Measurements from ENCODE around the gene TRIM32. TPM values are rescaled to one million over a fixed set of nuclear protein-coding genes. Genes with fewer than 3 reads are reported as not detected.
"Not testable (repeated sequence)": the region's sequence is repeated elsewhere in the genome, so short reads cannot be mapped to it uniquely, and the experiment has no call there.

Gene TRIM32
- total RNA-seq, 1 donor from 2014 or later = 12.3 TPM

GRCh38 chr9:116674210-116674980, 12.7 kb upstream of the TRIM32 start:
- no peak for DNase-seq

- no peak for DNase-seq
These were observed 3.6 kb upstream of the TRIM32 start for GRCh38 chr9:116683535-116683934.

GRCh38 chr9:116685166-116685565, 1.9 kb upstream of the TRIM32 start:
- DNase-seq = no peak

GRCh38 chr9:116686135-116686534, 970 bp upstream of the TRIM32 start:
- DNase-seq = no peak

DNA sequence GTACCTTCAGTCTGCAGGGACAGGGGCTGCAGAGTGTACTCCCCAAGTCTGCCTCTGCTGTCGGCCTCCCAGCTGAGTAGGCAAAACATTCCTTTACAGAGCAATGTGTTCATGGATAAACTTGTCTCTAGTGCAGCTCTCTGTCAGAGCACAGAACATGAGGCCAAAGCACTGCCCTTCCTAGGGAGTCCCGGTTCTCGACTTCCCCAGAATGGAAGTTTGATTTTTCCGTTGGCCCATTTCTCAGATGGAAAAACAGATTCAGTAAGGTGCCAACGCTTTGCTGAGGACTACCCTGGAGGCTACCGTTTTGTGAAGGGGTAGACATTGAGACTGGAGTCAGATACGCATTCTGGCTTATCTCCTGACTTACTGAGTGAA, 422 bp upstream of the TRIM32 start:
- no peak for DNase-seq

DNA sequence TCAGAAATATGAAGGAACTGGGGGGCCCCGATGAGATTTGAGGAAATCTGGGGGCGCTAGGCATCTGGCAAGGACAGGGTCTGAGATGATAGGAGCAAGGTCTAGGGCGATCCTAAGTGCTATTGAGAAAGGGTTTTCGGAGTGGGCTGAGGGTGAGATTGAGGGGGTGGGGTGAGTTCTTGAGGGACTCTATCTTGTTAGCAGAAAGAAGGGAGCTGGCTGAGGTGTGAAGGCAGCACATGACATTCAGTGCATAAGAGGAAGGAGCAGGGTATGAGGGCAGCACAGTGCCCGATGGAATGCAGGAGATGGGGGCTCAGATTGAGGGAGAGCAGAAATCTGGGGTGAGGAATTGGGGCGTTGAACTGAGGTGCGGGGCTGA, 640 bp downstream of the TRIM32 start:
- DNase-seq = no peak

DNA sequence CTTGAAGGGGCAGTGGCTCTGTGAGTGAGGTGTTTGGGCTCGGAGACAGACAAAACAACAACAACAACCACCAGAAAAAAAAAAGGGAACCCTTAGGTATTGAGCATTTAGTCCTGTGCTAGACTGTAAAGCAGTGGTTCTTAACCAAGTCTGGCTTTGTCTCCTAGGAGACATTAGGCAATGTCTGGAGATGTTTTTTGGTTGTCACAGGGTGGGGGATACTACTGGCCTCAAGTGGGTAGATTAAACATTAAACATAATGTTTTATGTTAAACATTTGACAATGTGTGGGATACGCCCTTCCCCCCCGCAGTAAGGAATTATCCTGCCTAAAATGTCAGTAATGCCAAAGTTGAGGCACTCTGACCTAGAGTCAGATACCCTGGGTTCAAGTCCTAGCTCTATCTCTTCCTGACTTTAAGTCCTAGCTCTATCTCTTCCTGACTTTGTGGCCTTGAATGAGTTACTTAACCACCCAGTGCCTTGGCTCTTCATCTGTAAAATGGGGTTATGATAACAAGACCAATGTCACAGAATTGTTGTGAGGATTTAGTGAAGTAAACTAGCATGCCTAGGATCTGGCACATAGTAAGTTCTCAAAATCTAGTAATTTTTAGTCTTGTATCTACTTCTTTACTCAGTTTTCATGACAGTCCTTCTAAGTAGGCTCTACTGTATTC, 1.8 kb downstream of the TRIM32 start:
- DNase-seq = no peak

- no peak for DNase-seq
These were observed 2.5 kb downstream of the TRIM32 start for GRCh38 chr9:116689486-116690032.

DNA sequence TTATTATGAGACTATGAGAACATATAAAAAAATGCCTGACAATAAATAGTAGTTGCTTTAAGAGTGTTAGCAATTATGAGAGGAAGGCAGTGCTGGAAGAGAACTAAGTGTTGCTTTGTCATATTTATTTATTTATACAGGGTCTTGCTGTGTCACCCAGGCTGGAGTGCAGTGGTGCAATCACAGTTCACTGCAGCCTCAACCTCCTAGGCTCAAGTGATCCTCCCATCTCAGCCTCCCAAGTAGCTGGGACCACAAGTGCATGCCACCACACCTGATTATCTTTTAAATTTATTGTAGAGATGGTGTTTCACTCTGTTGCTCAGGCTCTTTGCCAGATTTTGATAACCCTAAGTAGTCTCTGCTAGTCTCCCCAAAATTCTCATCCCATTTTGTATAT, 3.7 kb downstream of the TRIM32 start:
- DNase-seq = not testable (repeated sequence)

DNA sequence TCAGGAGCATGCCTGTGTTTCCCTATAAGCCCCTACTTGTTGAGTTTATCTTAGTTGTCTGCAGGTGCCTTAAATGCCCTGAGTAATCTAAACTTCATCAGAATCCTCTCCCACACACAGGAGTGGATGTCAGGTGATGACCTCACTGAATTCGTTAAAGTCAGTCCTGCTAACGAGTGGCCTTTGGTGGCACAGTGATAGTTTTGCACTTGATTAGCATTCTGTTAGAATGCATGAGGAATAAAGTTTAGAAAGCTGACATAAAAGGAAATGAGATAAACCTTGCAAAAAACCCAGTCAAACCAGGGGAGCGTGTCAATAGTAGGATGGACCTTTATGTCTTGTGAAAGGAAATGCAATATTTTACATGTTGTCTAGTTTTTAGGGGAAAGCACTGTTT, 4.5 kb downstream of the TRIM32 start:
- no peak for DNase-seq

DNA sequence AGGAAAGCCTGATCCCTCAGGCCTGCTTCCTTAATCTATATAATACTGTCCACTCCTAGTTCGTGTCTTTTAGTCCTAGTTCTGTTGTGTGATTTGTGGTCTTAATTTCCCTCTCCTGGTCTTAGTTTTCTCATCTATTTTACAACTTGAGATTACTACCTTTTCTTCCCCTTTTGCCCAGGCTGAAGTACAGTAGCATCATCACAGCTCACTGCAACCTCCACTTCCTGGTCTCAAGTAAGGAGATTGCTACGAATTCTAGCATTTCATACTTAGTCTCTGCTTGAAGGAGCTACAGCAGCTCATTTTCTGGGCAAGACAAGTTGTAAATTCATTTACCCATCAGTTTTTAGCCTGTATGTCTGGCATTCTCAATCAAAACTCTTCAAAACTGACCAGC, 5.5 kb downstream of the TRIM32 start:
- no peak for DNase-seq

GRCh38 chr9:116693233-116693731, 6.2 kb downstream of the TRIM32 start:
- no peak for DNase-seq

- no peak for DNase-seq
These were observed 7.7 kb downstream of the TRIM32 start for GRCh38 chr9:116694785-116695291.

- DNase-seq = no peak
These were observed 8.3 kb downstream of the TRIM32 start for GRCh38 chr9:116695438-116695837.

GRCh38 chr9:116697362-116697761, 10.3 kb downstream of the TRIM32 start:
- DNase-seq = no peak

- no peak for DNase-seq
These were observed 10.8 kb downstream of the TRIM32 start for GRCh38 chr9:116697887-116698286.

- DNase-seq = no peak
These were observed 13.2 kb downstream of the TRIM32 start for GRCh38 chr9:116700279-116700678.

DNA sequence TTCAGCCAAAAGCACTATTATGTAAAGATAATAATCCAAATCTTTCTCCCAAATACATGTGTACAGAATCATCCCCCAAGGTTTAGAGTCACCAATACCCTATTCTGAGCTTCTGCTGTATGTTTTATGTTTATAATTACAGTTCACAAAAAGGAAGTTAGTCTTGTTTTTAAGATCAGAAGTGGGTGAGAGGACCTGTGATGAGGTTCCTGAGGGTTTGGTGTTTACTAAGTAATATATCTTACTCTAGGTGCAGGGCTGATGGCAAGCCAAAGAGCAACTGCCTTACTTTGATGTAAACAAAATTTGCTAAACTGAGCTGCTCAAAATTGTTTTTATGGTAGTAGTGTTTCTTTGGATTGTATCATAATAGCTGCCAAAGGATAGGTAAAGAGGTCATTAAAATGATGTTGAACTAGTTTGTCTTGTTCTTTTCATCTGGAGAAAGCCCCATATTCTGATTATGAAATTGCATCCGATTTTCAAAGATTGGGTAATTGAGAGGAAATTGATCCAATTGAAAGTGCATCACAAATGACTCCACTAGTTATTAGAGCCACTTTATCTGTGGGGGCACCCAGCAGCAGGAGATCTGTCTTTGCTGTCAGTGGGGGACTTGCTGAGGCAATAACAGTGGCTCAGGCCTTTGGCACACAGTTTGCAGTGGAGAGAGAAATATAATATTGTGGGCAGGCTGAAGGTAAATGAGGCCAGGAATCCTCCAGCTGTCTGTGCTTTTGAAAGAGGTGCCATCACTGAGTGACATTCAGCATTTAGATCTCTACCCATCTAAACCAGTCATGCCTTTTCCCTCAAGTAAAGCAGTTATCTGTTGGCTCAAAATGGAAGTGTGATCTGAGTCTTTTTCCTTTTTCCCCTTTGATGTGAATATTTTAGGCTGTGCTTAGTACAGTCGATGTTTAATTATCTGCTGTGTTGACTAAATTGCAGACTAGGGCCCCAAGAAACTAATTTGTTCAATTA, 14.1 kb downstream of the TRIM32 start:
- DNase-seq = no peak

DNA sequence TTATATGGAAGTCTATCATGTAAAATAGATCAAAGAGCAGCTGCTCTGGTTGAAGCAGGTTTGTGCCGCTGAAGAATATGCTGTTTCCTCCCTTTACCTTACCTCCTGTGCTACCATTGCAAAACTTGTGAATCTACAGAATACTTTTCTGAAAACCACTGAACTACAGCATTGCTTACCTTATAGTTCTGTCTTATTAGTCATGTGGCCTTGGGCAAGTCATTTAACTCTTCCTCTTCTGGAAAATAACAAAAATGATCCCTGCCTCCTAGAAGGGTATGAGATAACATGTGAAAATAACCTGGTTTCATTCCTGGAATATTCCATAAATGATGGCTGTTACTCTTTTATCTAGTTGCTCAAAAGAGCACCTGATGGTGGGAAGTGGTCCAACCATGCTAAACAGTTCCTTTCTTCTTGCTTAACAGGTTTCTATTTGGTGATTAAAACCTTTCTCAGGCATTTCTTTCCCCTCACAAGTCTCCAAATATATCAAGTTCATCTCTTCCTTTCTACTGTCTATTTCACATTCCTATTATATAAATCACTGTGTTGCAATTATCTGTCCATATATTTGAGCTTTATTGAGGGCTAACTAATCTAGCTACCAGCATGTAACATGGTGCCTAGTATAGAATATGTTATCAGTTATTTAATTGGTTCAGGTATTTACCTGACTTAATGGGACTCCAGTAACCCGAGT, 15.0 kb downstream of the TRIM32 start:
- DNase-seq = no peak

DNA sequence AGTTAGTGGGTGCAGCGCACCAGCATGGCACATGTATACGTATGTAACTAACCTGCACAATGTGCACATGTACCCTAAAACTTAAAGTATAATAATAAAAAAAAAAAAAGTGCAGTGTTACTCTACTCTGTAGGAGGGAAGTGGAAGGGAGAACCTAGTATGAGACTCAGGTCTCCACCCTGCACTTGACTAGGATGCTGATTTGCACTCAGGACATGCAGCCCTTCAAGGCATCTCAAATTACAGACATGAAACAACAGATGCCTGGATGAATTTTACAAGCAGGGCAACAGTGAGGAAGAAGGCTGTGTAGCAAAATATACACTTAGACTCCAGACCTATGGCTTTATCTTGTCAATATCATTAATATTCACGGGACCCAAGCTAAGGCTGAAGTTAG, 16.5 kb downstream of the TRIM32 start:
- DNase-seq = no peak

- no peak for DNase-seq
These were observed 17.4 kb downstream of the TRIM32 start for GRCh38 chr9:116704470-116704869.
